IMR-90 (cell line): Measurements from ENCODE around the gene AHCYL2. TPM values are rescaled to one million over a fixed set of nuclear protein-coding genes. Genes with fewer than 3 reads are reported as not detected.

Experiments
- ATAC-seq: fragments of 200-7000 bp; cut with Tn5 transposase; 2 replicates; pipeline ENCODE4 v1.9.1; 2020; ENCODE audit warnings: low read depth, mild to moderate bottlenecking, moderate library complexity
- BruUV-seq: library from RNA; stranded (reverse); fragments of 400-500 nt; replicated peaks from 2 replicates; lab custom pipeline; 2021; lab: Mats Ljungman, UMichigan
- CTCF ChIA-PET: fragments of 300-600 bp; formaldehyde crosslinking; extraction: SDS; loops from one replicate; lab custom pipeline; 2021; ENCODE audit warnings: antibody characterized with exemption; lab: Yijun Ruan, JAX
- POLR2A ChIA-PET: fragments of 300-600 bp; sonication (Branson Sonifier 250); formaldehyde crosslinking; loops from one replicate; lab custom pipeline; 2022; ENCODE audit warnings: antibody characterized with exemption; ENCODE audit not compliant: unreplicated experiment; lab: Charles Lee
- DNase-seq: peaks from one replicate; pipeline ENCODE4 v3.0.0; 2013
- H2AFZ ChIP-seq: replicated peaks from 2 replicates; pipeline ENCODE3; 2013; ENCODE audit warnings: low read length, mild to moderate bottlenecking; ENCODE audit not compliant: poor library complexity
- H2AK5ac ChIP-seq: 2 replicates; pipeline ENCODE4 v1.6.1; 2013; ENCODE audit warnings: low read depth, low read length, inconsistent platforms
- H2AK9ac ChIP-seq: replicated peaks from 2 replicates; pipeline ENCODE3; 2013; ENCODE audit warnings: mild to moderate bottlenecking, low read depth, low read length, moderate library complexity; ENCODE audit not compliant: poor library complexity
- H2BK120ac ChIP-seq: 2 replicates; pipeline ENCODE4 v1.6.1; 2013; ENCODE audit warnings: low read depth, low read length, inconsistent platforms
- H2BK15ac ChIP-seq: 3 replicates; pipeline ENCODE4 v1.6.1; 2013; ENCODE audit warnings: low read depth, low read length, inconsistent platforms
- H2BK20ac ChIP-seq: 2 replicates; pipeline ENCODE4 v1.6.1; 2013; ENCODE audit warnings: low read depth, mild to moderate bottlenecking, inconsistent platforms, low read length, moderate library complexity
- H2BK5ac ChIP-seq: 2 replicates; pipeline ENCODE4 v1.6.1; 2013; ENCODE audit warnings: mild to moderate bottlenecking, low read depth, low read length, inconsistent platforms; ENCODE audit not compliant: poor library complexity, severe bottlenecking
- H3K14ac ChIP-seq: replicated peaks from 2 replicates; pipeline ENCODE4 v1.6.1; 2013; ENCODE audit warnings: low read depth, low read length, inconsistent platforms
- H3K18ac ChIP-seq: 2 replicates; pipeline ENCODE4 v1.6.1; 2013; ENCODE audit warnings: low read depth, low read length, control low read depth
- H3K23ac ChIP-seq: 2 replicates; pipeline ENCODE4 v1.6.1; 2013; ENCODE audit warnings: low read depth, low read length, inconsistent platforms
- H3K27ac ChIP-seq: 2 replicates; pipeline ENCODE4 v1.5.1; 2013; ENCODE audit warnings: mild to moderate bottlenecking, control low read depth, low read length; ENCODE audit not compliant: insufficient read depth
- H3K27me3 ChIP-seq: 2 replicates; pipeline ENCODE4 v1.6.1; 2013; ENCODE audit warnings: low read length; ENCODE audit not compliant: control insufficient read depth, insufficient read depth
- H3K36me3 ChIP-seq: 2 replicates; pipeline ENCODE4 v1.6.1; 2013; ENCODE audit warnings: low read length, mixed read lengths; ENCODE audit not compliant: control insufficient read depth, insufficient read depth
- H3K4ac ChIP-seq: 2 replicates; pipeline ENCODE4 v1.6.1; 2013; ENCODE audit warnings: low read depth, low read length, inconsistent platforms
- H3K4me1 ChIP-seq: 2 replicates; pipeline ENCODE4 v1.6.1; 2013; ENCODE audit warnings: low read length, mixed read lengths; ENCODE audit not compliant: control insufficient read depth, insufficient read depth
- H3K4me2 ChIP-seq: 2 replicates; pipeline ENCODE4 v1.6.1; 2013; ENCODE audit warnings: low read depth, mild to moderate bottlenecking, control low read depth, low read length, moderate library complexity
- H3K4me3 ChIP-seq: 2 replicates; pipeline ENCODE4 v1.5.1; 2013; ENCODE audit warnings: low read depth, mild to moderate bottlenecking, control low read depth, low read length, moderate library complexity; ENCODE audit not compliant: insufficient read depth
- H3K56ac ChIP-seq: 2 replicates; pipeline ENCODE4 v1.6.1; 2013; ENCODE audit warnings: low read length, inconsistent platforms; ENCODE audit not compliant: insufficient read depth; ENCODE audit errors: extremely low read depth
- H3K79me1 ChIP-seq, 2 experiments: 2 replicates each; pipeline ENCODE4 v1.6.1; 2013; ENCODE audit warnings: low read length in 2 of 2, inconsistent platforms in 1 of 2, low read depth in 1 of 2
- H3K9ac ChIP-seq: 2 replicates; pipeline ENCODE4 v1.6.1; 2013; ENCODE audit warnings: low read depth, low read length, control low read depth
- H3K9me1 ChIP-seq: 2 replicates; pipeline ENCODE4 v1.6.1; 2013; ENCODE audit warnings: low read length, inconsistent platforms; ENCODE audit not compliant: insufficient read depth
- H3K9me3 ChIP-seq: 2 replicates; pipeline ENCODE4 v1.6.1; 2013; ENCODE audit warnings: low read length; ENCODE audit not compliant: control insufficient read depth, insufficient read depth
- H4K20me1 ChIP-seq: 2 replicates; pipeline ENCODE4 v1.6.1; 2013; ENCODE audit warnings: low read length, inconsistent platforms; ENCODE audit not compliant: insufficient read depth
- H4K5ac ChIP-seq: 2 replicates; pipeline ENCODE4 v1.6.1; 2013; ENCODE audit warnings: mild to moderate bottlenecking, low read depth, low read length, control low read depth
- H4K8ac ChIP-seq, 2 experiments: 2 replicates each; pipeline ENCODE4 v1.6.1; 2013; ENCODE audit warnings: low read depth in 2 of 2, low read length in 2 of 2, control low read depth in 1 of 2, inconsistent platforms in 1 of 2
- H4K91ac ChIP-seq: 2 replicates; pipeline ENCODE4 v1.6.1; 2013; ENCODE audit warnings: low read depth, low read length, inconsistent platforms; ENCODE audit not compliant: insufficient read depth
- BHLHE40 ChIP-seq: fragments of 150-350 bp; IDR thresholded peaks from 2 replicates; pipeline ENCODE4 v1.6.1; 2016; ENCODE audit warnings: mild to moderate bottlenecking, low read depth, low read length
- CTCF ChIP-seq: conservative IDR thresholded peaks from 2 replicates; pipeline ENCODE4 v1.5.1; 2012; ENCODE audit warnings: mild to moderate bottlenecking, low read depth, low read length, improper control_type of control experiment
- MAZ ChIP-seq: IDR thresholded peaks from 2 replicates; pipeline ENCODE4 v1.6.1; 2012; ENCODE audit warnings: low read depth, mild to moderate bottlenecking, low read length, improper control_type of control experiment, moderate library complexity, borderline replicate concordance
- RFX5 ChIP-seq: IDR thresholded peaks from 2 replicates; pipeline ENCODE4 v1.8.0; 2012; ENCODE audit warnings: low read depth, mild to moderate bottlenecking, low read length, moderate library complexity
- WGBS, 2 experiments: methylation state at CpG; one replicate each; pipeline versions ENCODE4 v1.1.5 to v1.1.7; 2013; ENCODE audit warnings: missing lambda C conversion rate in 2 of 2; ENCODE audit not compliant: insufficient read length in 1 of 2; ENCODE audit errors: extremely low coverage in 2 of 2; 5-methylcytosine and 5-hydroxymethylcytosine counted together
- dilution Hi-C: fragments of 300-500 bp; cut with HindIII; formaldehyde crosslinking; loops from one replicate; pipeline ENCODE4 v1.14.3; 2018; ENCODE audit warnings: low sequenced_read_pairs; ENCODE audit not compliant: unreplicated experiment
- in situ Hi-C: fragments of 300-500 bp; cut with MboI; formaldehyde crosslinking; loops from 3 replicates; pipeline ENCODE4 v1.14.3; 2019; ENCODE audit warnings: low sequenced_read_pairs, inconsistent platforms, mixed read lengths
- intact Hi-C: fragments of 100-400 bp; cut with micrococcal nuclease; formaldehyde crosslinking; loops from 2 replicates; pipeline ENCODE4 v1.10.0; 2022
- polyA plus RNA-seq, 3 experiments: library from polyadenylated mRNA; depleted of rRNA; stranded (reverse); fragments of >200 nt; gene quantifications; 2 replicates each; pipeline ENCODE4 v1.2.3, GENCODE V29; 2012; ENCODE audit warnings: low replicate concordance in 1 of 3
- total RNA-seq: library from RNA; depleted of rRNA; stranded (reverse); fragments of >200 nt; gene quantifications from 2 replicates; pipeline ENCODE4 v1.2.3, GENCODE V29; 2012
- TF ChIP-seq, protein P1 (sequence below): fragments of 150-350 bp; IDR thresholded peaks from 2 replicates; pipeline ENCODE4 v1.6.1; 2017; ENCODE audit warnings: mild to moderate bottlenecking, antibody characterized with exemption, low read length, low read depth

The AHCYL2 gene
- total and polyA plus RNA-seq, 2 of the 4 experiments (the other 2 are of a cell fraction): 5.7 to 7.6 TPM

GRCh38 chr7:129370812-129371211, 146.0 kb downstream of the AHCYL2 start:
- POLR2A ChIA-PET: no interaction called here

More at GRCh38 chr7:129370812-129371211, 146.0 kb downstream of the AHCYL2 start:
- CTCF ChIA-PET: interaction anchor here (1.0 kb wide), 1 partner anchor 11 kb away, joined by 3 read pairs; no protein-coding TSS in a partner anchor
- intact Hi-C loops: no loop called here
- DNase-seq: peak; percentile 26
- H3K27me3 ChIP-seq: no peaks in the 10 kb centered on the region
- no peak overlapping the region for H3K14ac ChIP-seq
- no peak for ATAC-seq
- dilution Hi-C loops: no loop called here
- H2BK5ac ChIP-seq: no peak overlapping the region
- no peak overlapping the region for H3K23ac ChIP-seq
- no peak overlapping the region for H2AFZ ChIP-seq
- H3K4ac ChIP-seq: no peak overlapping the region
- H3K9me3 ChIP-seq: no peaks in the 10 kb centered on the region
- no peak overlapping the region for H3K18ac ChIP-seq
- H4K5ac ChIP-seq: no peak overlapping the region
- no peak overlapping the region for H2BK20ac ChIP-seq
- H2AK9ac ChIP-seq: no peak overlapping the region
- no peaks in the 10 kb centered on the region for H4K20me1 ChIP-seq
- peak; percentile 11; the same call in 1 of the 2 replicates for TF ChIP-seq CTCF
- TF ChIP-seq BHLHE40: no peak
- TF ChIP-seq, protein P1, sequence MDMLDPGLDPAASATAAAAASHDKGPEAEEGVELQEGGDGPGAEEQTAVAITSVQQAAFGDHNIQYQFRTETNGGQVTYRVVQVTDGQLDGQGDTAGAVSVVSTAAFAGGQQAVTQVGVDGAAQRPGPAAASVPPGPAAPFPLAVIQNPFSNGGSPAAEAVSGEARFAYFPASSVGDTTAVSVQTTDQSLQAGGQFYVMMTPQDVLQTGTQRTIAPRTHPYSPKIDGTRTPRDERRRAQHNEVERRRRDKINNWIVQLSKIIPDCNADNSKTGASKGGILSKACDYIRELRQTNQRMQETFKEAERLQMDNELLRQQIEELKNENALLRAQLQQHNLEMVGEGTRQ: no peak
- no peak for TF ChIP-seq RFX5
- no peak for TF ChIP-seq MAZ
- in situ Hi-C loops: loop anchor here (5.0 to 25.0 kb wide), 2 partner anchors 91 to 641 kb away; no protein-coding TSS in a partner anchor
- H3K9me1 ChIP-seq: no peaks in the 10 kb centered on the region
- no TSS peak for BruUV-seq
- no peak overlapping the region for H2BK15ac ChIP-seq
- H4K91ac ChIP-seq: no peak overlapping the region
- no peak overlapping the region for H4K8ac ChIP-seq
- no peak overlapping the region for H3K9ac ChIP-seq
- no peak overlapping the region for H3K4me2 ChIP-seq
- H3K79me1 ChIP-seq: no peaks in the 10 kb centered on the region
- peaks cover 1% of the 10 kb centered on the region for H3K4me1 ChIP-seq
- H3K4me3 ChIP-seq: no peak overlapping the region
- no peak overlapping the region for H2AK5ac ChIP-seq
- H3K56ac ChIP-seq: no peak overlapping the region
- H2BK120ac ChIP-seq: no peak overlapping the region
- H3K27ac ChIP-seq: no peak overlapping the region
- no peaks in the 10 kb centered on the region for H3K36me3 ChIP-seq
- no CpG with 5 or more reads among the region's 5 CpGs for WGBS, 2 experiments
